Large intestine (tissue), 3 donors: ENCODE measurements around the gene KCNQ5. TPM values are rescaled to one million over a fixed set of nuclear protein-coding genes. Genes with fewer than 3 reads are reported as not detected.

ENCODE experiments used
- DNase-seq, 2 donors: peaks; one replicate each; pipeline versions ENCODE4 v3.0.0 to v3.0.0-alpha.2; 2013
- H3K27ac ChIP-seq: one replicate; pipeline ENCODE4 v1.5.1; 2013; ENCODE audit warnings: low read length
- H3K27me3 ChIP-seq: 2 replicates; pipeline ENCODE4 v1.6.1; 2013; ENCODE audit warnings: low read length; ENCODE audit not compliant: control insufficient read depth, insufficient read depth
- H3K36me3 ChIP-seq: 2 replicates; pipeline ENCODE4 v1.6.1; 2013; ENCODE audit warnings: low read length; ENCODE audit not compliant: control insufficient read depth, insufficient read depth
- H3K4me1 ChIP-seq: one replicate; pipeline ENCODE4 v1.6.1; 2013; ENCODE audit warnings: low read length; ENCODE audit not compliant: control insufficient read depth, insufficient read depth
- H3K4me3 ChIP-seq: one replicate; pipeline ENCODE4 v1.5.1; 2013; ENCODE audit warnings: low read length
- H3K9me3 ChIP-seq: one replicate; pipeline ENCODE4 v1.6.1; 2013; ENCODE audit warnings: mild to moderate bottlenecking, low read depth, low read length, moderate library complexity; ENCODE audit not compliant: control insufficient read depth
- WGBS: methylation state at CpG from one replicate; pipeline ENCODE4 v1.1.5; 2013; ENCODE audit warnings: low lambda C conversion rate; ENCODE audit not compliant: insufficient coverage; 5-methylcytosine and 5-hydroxymethylcytosine counted together
- polyA plus RNA-seq: library from polyadenylated mRNA; unstranded; fragments of 120-200 nt; gene quantifications from one replicate; pipeline ENCODE4 v1.2.1, GENCODE V29; 2013

The KCNQ5 gene
- polyA plus RNA-seq, 1 donor, result 3.4 TPM

- Histone ChIP-seq H3K4me1 (no peaks in the 10 kb centered on the region), H3K36me3 (no peaks in the 10 kb centered on the region), H3K27ac (no peak overlapping the region), H3K9me3 (no peaks in the 10 kb centered on the region), H3K4me3 (no peak overlapping the region), H3K27me3 (no peaks in the 10 kb centered on the region)
- no peak for DNase-seq
- no CpG with 5 or more reads among the region's 1 CpG for WGBS
Measured at GRCh38 chr6:72709431-72709830, 87.6 kb downstream of the KCNQ5 start.

GRCh38 chr6:72711731-72712130 lies 89.9 kb downstream of the KCNQ5 start:
- Histone ChIP-seq H3K9me3 (no peaks in the 10 kb centered on the region), H3K27ac (no peak overlapping the region), H3K4me3 (no peak overlapping the region), H3K4me1 (no peaks in the 10 kb centered on the region), H3K27me3 (no peaks in the 10 kb centered on the region), H3K36me3 (no peaks in the 10 kb centered on the region)
- WGBS, result 100% methylated on average over 1 of the region's 1 CpG
- DNase-seq, result no peak

- no peaks in the 10 kb centered on the region for H3K36me3 ChIP-seq
- no peaks in the 10 kb centered on the region for H3K9me3 ChIP-seq
- H3K27me3 ChIP-seq, result no peaks in the 10 kb centered on the region
- H3K27ac ChIP-seq, result no peak overlapping the region
- H3K4me3 ChIP-seq, result no peak overlapping the region
- no peaks in the 10 kb centered on the region for H3K4me1 ChIP-seq
- DNase-seq, result no peak
- 40% methylated on average over 1 of the region's 6 CpGs for WGBS
Measured at GRCh38 chr6:72712910-72713309, 91.0 kb downstream of the KCNQ5 start.

GRCh38 chr6:72715119-72715518 lies 93.3 kb downstream of the KCNQ5 start:
- no CpG with 5 or more reads among the region's 5 CpGs for WGBS

GRCh38 chr6:72716916-72717315 lies 95.1 kb downstream of the KCNQ5 start:
- H3K27me3 ChIP-seq, result no peaks in the 10 kb centered on the region
- no peak for DNase-seq
- no peaks in the 10 kb centered on the region for H3K4me1 ChIP-seq
- H3K9me3 ChIP-seq, result no peaks in the 10 kb centered on the region
- no peaks in the 10 kb centered on the region for H3K36me3 ChIP-seq
- H3K27ac ChIP-seq, result no peak overlapping the region
- H3K4me3 ChIP-seq, result no peak overlapping the region

More at GRCh38 chr6:72715119-72715518, 93.3 kb downstream of the KCNQ5 start:
- Histone ChIP-seq H3K27ac (no peak overlapping the region), H3K4me1 (no peaks in the 10 kb centered on the region), H3K4me3 (no peak overlapping the region), H3K9me3 (no peaks in the 10 kb centered on the region), H3K36me3 (no peaks in the 10 kb centered on the region), H3K27me3 (no peaks in the 10 kb centered on the region)
- DNase-seq, result no peak

GRCh38 chr6:72720464-72720863 lies 98.6 kb downstream of the KCNQ5 start:
- no peaks in the 10 kb centered on the region for H3K36me3 ChIP-seq
- WGBS, result no CpG with 5 or more reads among the region's 2 CpGs

GRCh38 chr6:72721346-72721745 lies 99.5 kb downstream of the KCNQ5 start:
- Histone ChIP-seq H3K27ac (no peak overlapping the region), H3K4me1 (no peaks in the 10 kb centered on the region), H3K27me3 (no peaks in the 10 kb centered on the region), H3K9me3 (no peaks in the 10 kb centered on the region), H3K36me3 (no peaks in the 10 kb centered on the region), H3K4me3 (no peak overlapping the region)
- no peak for DNase-seq

More at GRCh38 chr6:72720464-72720863, 98.6 kb downstream of the KCNQ5 start:
- Histone ChIP-seq H3K27me3 (no peaks in the 10 kb centered on the region), H3K27ac (no peak overlapping the region), H3K9me3 (no peaks in the 10 kb centered on the region), H3K4me1 (no peaks in the 10 kb centered on the region), H3K4me3 (no peak overlapping the region)
- DNase-seq, result no peak

- no peak for DNase-seq
- H3K27ac ChIP-seq, result no peak overlapping the region
- no CpG with 5 or more reads among the region's 2 CpGs for WGBS
Measured at GRCh38 chr6:72724545-72724944, 102.7 kb downstream of the KCNQ5 start.

GRCh38 chr6:72728706-72729343 lies 107.0 kb downstream of the KCNQ5 start:
- H3K4me3 ChIP-seq, result no peak overlapping the region
- H3K4me1 ChIP-seq, result no peaks in the 10 kb centered on the region
- no peaks in the 10 kb centered on the region for H3K36me3 ChIP-seq
- no peak for DNase-seq
- H3K27me3 ChIP-seq, result no peaks in the 10 kb centered on the region
- 100% methylated on average over 2 of the region's 3 CpGs for WGBS
- H3K9me3 ChIP-seq, result no peaks in the 10 kb centered on the region
- H3K27ac ChIP-seq, result no peak overlapping the region

More at GRCh38 chr6:72724545-72724944, 102.7 kb downstream of the KCNQ5 start:
- Histone ChIP-seq H3K4me1 (no peaks in the 10 kb centered on the region), H3K27me3 (no peaks in the 10 kb centered on the region), H3K9me3 (no peaks in the 10 kb centered on the region), H3K36me3 (no peaks in the 10 kb centered on the region), H3K4me3 (no peak overlapping the region)

GRCh38 chr6:72733045-72733444 lies 111.2 kb downstream of the KCNQ5 start:
- DNase-seq, result no peak
- no peak overlapping the region for H3K27ac ChIP-seq
- 75% methylated on average over 2 of the region's 2 CpGs for WGBS
- no peaks in the 10 kb centered on the region for H3K9me3 ChIP-seq
- H3K4me3 ChIP-seq, result no peak overlapping the region
- H3K27me3 ChIP-seq, result no peaks in the 10 kb centered on the region
- H3K4me1 ChIP-seq, result no peaks in the 10 kb centered on the region
- H3K36me3 ChIP-seq, result no peaks in the 10 kb centered on the region

- DNase-seq, result no peak
- H3K27me3 ChIP-seq, result no peaks in the 10 kb centered on the region
- H3K4me3 ChIP-seq, result no peak overlapping the region
- no peaks in the 10 kb centered on the region for H3K4me1 ChIP-seq
- no peaks in the 10 kb centered on the region for H3K36me3 ChIP-seq
- H3K9me3 ChIP-seq, result no peaks in the 10 kb centered on the region
- WGBS, result 100% methylated on average over 1 of the region's 4 CpGs
- no peak overlapping the region for H3K27ac ChIP-seq
Measured at GRCh38 chr6:72738091-72738490, 116.2 kb downstream of the KCNQ5 start.
